Measurements from ENCODE around the gene FRMD3. TPM values are rescaled to one million over a fixed set of nuclear protein-coding genes. Genes with fewer than 3 reads are reported as not detected.
"Not testable (repeated sequence)": the region's sequence is repeated elsewhere in the genome, so short reads cannot be mapped to it uniquely, and the experiment has no call there.

FRMD3 gene
- total RNA-seq, 2 donors from 2014 or later, result 0.43 to 0.59 TPM

GRCh38 chr9:83367326-83367725 is 170.9 kb downstream of the FRMD3 start:
- ATAC-seq, result no peak
- Mint-ChIP-seq H3K27me3 (peaks cover 0 to 3% of the 10 kb centered on the region in 2 donors), H3K9me3 (no peaks in the 10 kb centered on the region), H3K4me3 (no peak overlapping the region), H3K27ac (no peak overlapping the region), H3K36me3 (no peaks in the 10 kb centered on the region), H3K4me1 (ENCODE audit: low read depth in 2 of 2) (no peaks in the 10 kb centered on the region)
- DNase-seq (ENCODE audit: low spot score), result no peak

GRCh38 chr9:83362341-83362995 is 175.7 kb downstream of the FRMD3 start:
- no peaks in the 10 kb centered on the region for H3K4me1 Mint-ChIP-seq (ENCODE audit: low read depth in 2 of 2)
- DNase-seq (ENCODE audit: low spot score) (no peak), ATAC-seq (no peak)
- H3K36me3 Mint-ChIP-seq, result no peaks in the 10 kb centered on the region
- H3K4me3 Mint-ChIP-seq, result no peak overlapping the region
- no peaks in the 10 kb centered on the region for H3K27me3 Mint-ChIP-seq
- H3K27ac Mint-ChIP-seq, result no peak overlapping the region
- no peaks in the 10 kb centered on the region for H3K9me3 Mint-ChIP-seq

GRCh38 chr9:83359039-83359438 is 179.2 kb downstream of the FRMD3 start:
- Mint-ChIP-seq H3K4me1 (ENCODE audit: low read depth in 2 of 2) (no peaks in the 10 kb centered on the region), H3K27me3 (no peaks in the 10 kb centered on the region), H3K4me3 (no peak overlapping the region), H3K27ac (no peak overlapping the region), H3K36me3 (no peaks in the 10 kb centered on the region), H3K9me3 (no peaks in the 10 kb centered on the region)
- ATAC-seq, result no peak
- no peak for DNase-seq (ENCODE audit: low spot score)

- DNase-seq (ENCODE audit: low spot score); H3K4me1 Mint-ChIP-seq (ENCODE audit: low read depth in 2 of 2); H3K27ac Mint-ChIP-seq; H3K27me3 Mint-ChIP-seq; H3K9me3 Mint-ChIP-seq; ATAC-seq; H3K4me3 Mint-ChIP-seq; H3K36me3 Mint-ChIP-seq: not testable (repeated sequence)
Observed at GRCh38 chr9:83358493-83358892, 179.7 kb downstream of the FRMD3 start.

GRCh38 chr9:83355729-83356151 is 182.5 kb downstream of the FRMD3 start:
- no peak overlapping the region for H3K4me3 Mint-ChIP-seq
- no peaks in the 10 kb centered on the region for H3K9me3 Mint-ChIP-seq
- H3K4me1 Mint-ChIP-seq (ENCODE audit: low read depth in 2 of 2), result no peaks in the 10 kb centered on the region
- peaks cover 0 to 2% of the 10 kb centered on the region in 2 donors for H3K27me3 Mint-ChIP-seq
- DNase-seq (ENCODE audit: low spot score), result no peak
- H3K36me3 Mint-ChIP-seq, result no peaks in the 10 kb centered on the region
- no peak for ATAC-seq
- no peak overlapping the region for H3K27ac Mint-ChIP-seq

GRCh38 chr9:83355024-83355444 is 183.2 kb downstream of the FRMD3 start:
- Mint-ChIP-seq H3K27me3 (peaks cover 0 to 2% of the 10 kb centered on the region in 2 donors), H3K9me3 (no peaks in the 10 kb centered on the region), H3K4me1 (ENCODE audit: low read depth in 2 of 2) (no peaks in the 10 kb centered on the region), H3K4me3 (no peak overlapping the region), H3K36me3 (no peaks in the 10 kb centered on the region), H3K27ac (no peak overlapping the region)
- ATAC-seq, result no peak
- no peak for DNase-seq (ENCODE audit: low spot score)

- ATAC-seq, result peak in 1 of 2 donors; percentile 24
- no peak overlapping the region for H3K27ac Mint-ChIP-seq
Observed at GRCh38 chr9:83349031-83349430, 189.2 kb downstream of the FRMD3 start.

GRCh38 chr9:83346655-83347420 is 191.4 kb downstream of the FRMD3 start:
- no peak for DNase-seq (ENCODE audit: low spot score)
- Mint-ChIP-seq H3K4me1 (ENCODE audit: low read depth in 2 of 2) (no peaks in the 10 kb centered on the region), H3K36me3 (no peaks in the 10 kb centered on the region), H3K9me3 (no peaks in the 10 kb centered on the region), H3K27ac (no peak overlapping the region), H3K4me3 (no peak overlapping the region), H3K27me3 (peaks cover 0 to 4% of the 10 kb centered on the region in 2 donors)
- no peak for ATAC-seq

More at GRCh38 chr9:83349031-83349430, 189.2 kb downstream of the FRMD3 start:
- no peak for DNase-seq (ENCODE audit: low spot score)
- no peak overlapping the region for H3K4me3 Mint-ChIP-seq
- no peaks in the 10 kb centered on the region for H3K36me3 Mint-ChIP-seq
- no peaks in the 10 kb centered on the region for H3K9me3 Mint-ChIP-seq
- no peaks in the 10 kb centered on the region for H3K4me1 Mint-ChIP-seq (ENCODE audit: low read depth in 2 of 2)
- H3K27me3 Mint-ChIP-seq, result peaks cover 0 to 3% of the 10 kb centered on the region in 2 donors

- DNase-seq (ENCODE audit: low spot score) (no peak), ATAC-seq (peak in 1 of 2 donors; percentile 24)
- Mint-ChIP-seq H3K9me3 (no peaks in the 10 kb centered on the region), H3K4me3 (no peak overlapping the region), H3K36me3 (no peaks in the 10 kb centered on the region), H3K27ac (no peak overlapping the region), H3K4me1 (ENCODE audit: low read depth in 2 of 2) (no peaks in the 10 kb centered on the region), H3K27me3 (peaks cover 0 to 2% of the 10 kb centered on the region in 2 donors)
Observed at GRCh38 chr9:83343366-83343999, 194.7 kb downstream of the FRMD3 start.

GRCh38 chr9:83342731-83343130 is 195.5 kb downstream of the FRMD3 start:
- Mint-ChIP-seq H3K4me3 (no peak overlapping the region), H3K36me3 (no peaks in the 10 kb centered on the region), H3K27ac (no peak overlapping the region), H3K4me1 (ENCODE audit: low read depth in 2 of 2) (no peaks in the 10 kb centered on the region), H3K27me3 (peaks cover 0 to 2% of the 10 kb centered on the region in 2 donors), H3K9me3 (no peaks in the 10 kb centered on the region)
- DNase-seq (ENCODE audit: low spot score) (no peak), ATAC-seq (no peak)

- no peak for ATAC-seq
- Mint-ChIP-seq H3K27ac (no peak overlapping the region), H3K36me3 (no peaks in the 10 kb centered on the region), H3K27me3 (peaks cover 0 to 2% of the 10 kb centered on the region in 2 donors), H3K4me3 (no peak overlapping the region), H3K4me1 (ENCODE audit: low read depth in 2 of 2) (no peaks in the 10 kb centered on the region), H3K9me3 (no peaks in the 10 kb centered on the region)
- no peak for DNase-seq (ENCODE audit: low spot score)
Observed at GRCh38 chr9:83342006-83342405, 196.2 kb downstream of the FRMD3 start.

- ATAC-seq (no peak), DNase-seq (ENCODE audit: low spot score) (no peak)
- H3K27me3 Mint-ChIP-seq, result peaks cover 0 to 2% of the 10 kb centered on the region in 2 donors
- peaks cover 0 to 2% of the 10 kb centered on the region in 2 donors for H3K4me1 Mint-ChIP-seq (ENCODE audit: low read depth in 2 of 2)
- H3K27ac Mint-ChIP-seq, result no peak overlapping the region
- H3K36me3 Mint-ChIP-seq, result no peaks in the 10 kb centered on the region
- no peak overlapping the region for H3K4me3 Mint-ChIP-seq
- no peaks in the 10 kb centered on the region for H3K9me3 Mint-ChIP-seq
Observed at GRCh38 chr9:83340451-83340850, 197.8 kb downstream of the FRMD3 start.

GRCh38 chr9:83339435-83339834 is 198.8 kb downstream of the FRMD3 start:
- Mint-ChIP-seq H3K4me1 (ENCODE audit: low read depth in 2 of 2) (peaks cover 0 to 2% of the 10 kb centered on the region in 2 donors), H3K27ac (no peak overlapping the region), H3K9me3 (no peaks in the 10 kb centered on the region), H3K4me3 (no peak overlapping the region), H3K27me3 (peaks cover 0 to 2% of the 10 kb centered on the region in 2 donors), H3K36me3 (no peaks in the 10 kb centered on the region)
- ATAC-seq (no peak), DNase-seq (ENCODE audit: low spot score) (no peak)

GRCh38 chr9:83336706-83337105 is 201.5 kb downstream of the FRMD3 start:
- H3K4me3 Mint-ChIP-seq, result no peak overlapping the region
- H3K36me3 Mint-ChIP-seq, result no peaks in the 10 kb centered on the region
- DNase-seq (ENCODE audit: low spot score) (no peak), ATAC-seq (no peak)
- no peaks in the 10 kb centered on the region for H3K27me3 Mint-ChIP-seq
- no peaks in the 10 kb centered on the region for H3K9me3 Mint-ChIP-seq
- H3K4me1 Mint-ChIP-seq (ENCODE audit: low read depth in 2 of 2), result peaks cover 0 to 7% of the 10 kb centered on the region in 2 donors
- no peak overlapping the region for H3K27ac Mint-ChIP-seq

All from natural killer cell treated with Interleukin-12 subunit alpha and Interleukin-12 subunit beta and Interleukin-15 and Interleukin-18, amount 100 ng/mL, for 72 hours (primary cell).